Measurements from ENCODE around the gene MSTN.

The MSTN gene

GRCh38 chr2:190062601-190063000, at the start of gene MSTN:
Gene MSTN (minus strand): TSS chr2:190062729. CDS start chr2:190062596, 133 bp downstream.
- DNase-seq = no peak

GRCh38 chr2:190111166-190111565, 48.6 kb upstream of the MSTN start:
- DNase-seq = no peak

GRCh38 chr2:190110699-190111098, 48.2 kb upstream of the MSTN start:
- DNase-seq = no peak

- no peak for DNase-seq
Observed at GRCh38 chr2:190110131-190110530, 47.6 kb upstream of the MSTN start.

GRCh38 chr2:190107409-190107808, 44.9 kb upstream of the MSTN start:
- DNase-seq = no peak

GRCh38 chr2:190106783-190107182, 44.3 kb upstream of the MSTN start:
- DNase-seq = no peak

- DNase-seq = no peak
Observed at GRCh38 chr2:190105554-190105953, 43.0 kb upstream of the MSTN start.

- DNase-seq = no peak
Observed at GRCh38 chr2:190103144-190103543, 40.6 kb upstream of the MSTN start.

GRCh38 chr2:190099890-190100697, 37.6 kb upstream of the MSTN start:
- no peak for DNase-seq

GRCh38 chr2:190098851-190099250, 36.3 kb upstream of the MSTN start:
- DNase-seq = no peak

GRCh38 chr2:190097115-190097514, 34.6 kb upstream of the MSTN start:
- DNase-seq = no peak

GRCh38 chr2:190094316-190094871, 31.9 kb upstream of the MSTN start:
- DNase-seq = no peak

GRCh38 chr2:190093793-190094192, 31.3 kb upstream of the MSTN start:
- DNase-seq = no peak

- no peak for DNase-seq
Observed at GRCh38 chr2:190090148-190090547, 27.6 kb upstream of the MSTN start.

- DNase-seq = peak; percentile 15
Observed at GRCh38 chr2:190088917-190089316, 26.4 kb upstream of the MSTN start.

GRCh38 chr2:190084704-190085103, 22.2 kb upstream of the MSTN start:
- no peak for DNase-seq

- no peak for DNase-seq
Observed at GRCh38 chr2:190082118-190082517, 19.6 kb upstream of the MSTN start.

GRCh38 chr2:190080527-190081049, 18.1 kb upstream of the MSTN start:
- no peak for DNase-seq

- no peak for DNase-seq
Observed at GRCh38 chr2:190079160-190079559, 16.6 kb upstream of the MSTN start.

- no peak for DNase-seq
Observed at GRCh38 chr2:190075623-190076022, 13.1 kb upstream of the MSTN start.

- DNase-seq = peak; percentile 58
Observed at GRCh38 chr2:190069936-190070696, 7.6 kb upstream of the MSTN start.

GRCh38 chr2:190068764-190069163, 6.2 kb upstream of the MSTN start:
- no peak for DNase-seq

GRCh38 chr2:190065839-190066238, 3.3 kb upstream of the MSTN start:
- DNase-seq = no peak

GRCh38 chr2:190063624-190064023, 1.1 kb upstream of the MSTN start:
- no peak for DNase-seq
